ENCODE data around the gene GNB1L. TPM values are rescaled to one million over a fixed set of nuclear protein-coding genes. Genes with fewer than 3 reads are reported as not detected.

The GNB1L gene
- total and polyA plus RNA-seq, 9 of the 15 experiments (the other 6 are each of a cell fraction or from before 2014, with no cell fraction given) = 0.56 to 50.5 (median 10.2) TPM

GRCh38 chr22:19843857-19844376 lies 10.8 kb downstream of the GNB1L start (continued):
- TF ChIP-seq ZNF551 (CRISPR knock-in tag; IDR thresholded peaks at IDR 0.05) (no peak), PHF8 (IDR thresholded peaks at IDR 0.05; ENCODE audit: borderline replicate concordance, low read length) (peak; percentile 21; the same call in 1 of the 2 replicates), CLOCK (CRISPR knock-in tag; IDR thresholded peaks at IDR 0.05; ENCODE audit: borderline replicate concordance) (no peak), HDAC8 (tag; IDR thresholded peaks at IDR 0.05) (0 out of 2 replicates have a peak, but pooled peaks have one; percentile 52), TAL1 (IDR thresholded peaks at IDR 0.05) (no peak), SRSF9 (IDR thresholded peaks at IDR 0.05; ENCODE audit: borderline replicate concordance, low read depth, low read length) (no peak), GTF2F1 (IDR thresholded peaks at IDR 0.05; ENCODE audit: low read depth, low read length) (no peak), TCF7 (IDR thresholded peaks at IDR 0.05; ENCODE audit: borderline replicate concordance) (peak; percentile 20; the same call in 1 of the 2 replicates), RFX5 (IDR thresholded peaks at IDR 0.05; ENCODE audit: low read depth, low read length) (no peak), POLR3A (IDR thresholded peaks at IDR 0.05; ENCODE audit: borderline replicate concordance, extremely low read depth, insufficient read depth, insufficient read length) (no peak), PRPF4 (IDR thresholded peaks at IDR 0.05; ENCODE audit: insufficient read depth, low read depth, low read length, poor library complexity, severe bottlenecking) (no peak), SP2 (IDR thresholded peaks at IDR 0.05; ENCODE audit: extremely low read depth, low read depth, low read length, poor library complexity, severe bottlenecking) (no peak), BDP1 (IDR thresholded peaks at IDR 0.05; ENCODE audit: insufficient read depth, insufficient read length) (no peak), ELF4 (CRISPR knock-in tag; IDR thresholded peaks at IDR 0.05) (no peak), C11orf30 (IDR thresholded peaks at IDR 0.05; ENCODE audit: low read depth) (no peak), FOXK2 (conservative IDR thresholded peaks at IDR 0.05 in 1 of 2, IDR thresholded peaks at IDR 0.05 in 1 of 2; ENCODE audit: low read depth in 2 of 2) (no peak)
